GM21360 (cell line): Measurements from ENCODE around the gene SORCS2.

Experiments
- ATAC-seq: cut with Tn5 transposase; IDR thresholded peaks from one replicate; pipeline ENCODE4 v1.9.1; 2021; ENCODE audit warnings: mild to moderate bottlenecking, moderate library complexity; ENCODE audit not compliant: unreplicated experiment

The SORCS2 gene

DNA sequence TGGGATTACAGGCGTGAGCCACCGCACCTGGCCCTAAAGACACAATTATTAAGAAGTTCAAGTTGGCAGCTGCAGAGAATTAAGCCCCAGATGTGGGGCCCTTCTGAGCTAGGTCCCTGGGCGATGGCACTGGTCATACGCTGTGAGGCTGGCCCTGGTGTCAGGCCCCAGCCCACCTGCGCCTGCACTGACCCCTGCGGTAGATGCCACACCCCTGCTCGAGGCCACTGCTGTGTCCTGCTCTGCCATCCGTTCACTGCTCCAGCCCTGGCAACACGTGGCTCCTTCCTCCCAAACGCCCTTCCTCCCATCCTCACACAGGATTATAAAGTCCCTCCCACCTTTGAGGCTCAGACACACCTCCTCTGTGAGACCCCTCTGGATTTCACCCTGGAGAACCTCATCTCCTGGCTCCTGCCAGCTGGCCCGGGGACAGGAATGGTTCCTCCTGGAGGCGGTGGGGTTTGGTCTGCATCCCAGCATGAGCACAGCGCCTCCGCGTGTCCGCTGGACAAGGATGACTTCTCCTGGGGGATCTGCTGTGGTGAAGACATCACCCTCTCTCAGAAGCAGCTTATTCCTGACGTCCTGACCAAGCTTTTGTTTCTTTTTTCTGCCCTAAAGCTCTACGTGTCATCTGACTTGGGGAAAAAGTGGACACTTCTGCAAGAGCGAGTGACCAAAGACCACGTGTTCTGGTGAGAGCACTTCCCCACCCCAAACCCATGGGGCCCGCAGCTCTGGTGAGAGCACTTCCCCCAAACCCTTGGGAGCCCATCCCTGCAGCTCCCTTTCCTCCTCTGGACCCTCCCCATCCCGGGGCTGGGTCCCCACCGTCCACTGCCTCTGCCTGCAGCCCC, 461.4 kb downstream of the SORCS2 start:
- ATAC-seq, result no peak

DNA sequence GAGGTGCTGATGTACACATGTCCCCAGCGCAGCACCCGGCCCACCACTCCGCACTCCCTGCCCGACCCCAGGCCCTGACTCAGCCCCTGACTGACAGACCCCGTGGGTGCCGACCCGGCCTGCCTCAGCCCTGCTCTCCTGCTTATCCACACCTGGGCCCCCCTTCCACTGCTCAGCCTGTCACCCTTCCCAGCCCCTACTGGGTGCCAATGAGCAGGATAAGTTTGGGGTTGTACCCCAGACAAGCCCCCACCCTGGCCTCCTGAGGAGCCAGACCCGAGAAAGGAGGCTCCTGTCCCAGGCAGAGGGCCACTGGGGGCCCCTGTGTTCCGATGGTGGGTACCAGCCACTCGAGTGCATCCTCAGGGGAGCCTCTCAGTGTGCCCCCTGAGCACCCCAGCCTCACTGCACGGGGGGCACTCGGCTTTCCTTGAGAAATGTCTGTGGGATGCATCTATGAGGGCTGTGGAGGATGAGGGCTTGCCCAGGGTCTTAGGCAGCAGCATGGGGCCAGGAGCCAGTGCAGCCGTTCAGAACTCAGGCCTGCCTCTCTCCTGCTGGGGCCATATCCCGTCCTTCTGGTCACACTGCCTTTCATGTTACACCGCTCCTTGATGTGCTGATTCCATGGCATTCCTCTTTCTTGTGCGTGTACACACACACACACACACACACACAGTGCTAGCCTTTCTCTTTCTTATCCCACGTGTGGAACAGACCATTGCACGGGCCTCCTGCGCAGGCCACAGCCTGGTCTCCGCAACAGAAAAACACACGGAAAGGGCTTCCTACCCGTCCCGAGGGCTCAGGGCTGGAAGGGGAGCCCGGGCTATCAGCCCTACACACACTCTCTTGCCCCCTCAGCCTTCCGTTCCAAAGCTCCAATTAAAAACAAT, 462.5 kb downstream of the SORCS2 start:
- ATAC-seq, result no peak

DNA sequence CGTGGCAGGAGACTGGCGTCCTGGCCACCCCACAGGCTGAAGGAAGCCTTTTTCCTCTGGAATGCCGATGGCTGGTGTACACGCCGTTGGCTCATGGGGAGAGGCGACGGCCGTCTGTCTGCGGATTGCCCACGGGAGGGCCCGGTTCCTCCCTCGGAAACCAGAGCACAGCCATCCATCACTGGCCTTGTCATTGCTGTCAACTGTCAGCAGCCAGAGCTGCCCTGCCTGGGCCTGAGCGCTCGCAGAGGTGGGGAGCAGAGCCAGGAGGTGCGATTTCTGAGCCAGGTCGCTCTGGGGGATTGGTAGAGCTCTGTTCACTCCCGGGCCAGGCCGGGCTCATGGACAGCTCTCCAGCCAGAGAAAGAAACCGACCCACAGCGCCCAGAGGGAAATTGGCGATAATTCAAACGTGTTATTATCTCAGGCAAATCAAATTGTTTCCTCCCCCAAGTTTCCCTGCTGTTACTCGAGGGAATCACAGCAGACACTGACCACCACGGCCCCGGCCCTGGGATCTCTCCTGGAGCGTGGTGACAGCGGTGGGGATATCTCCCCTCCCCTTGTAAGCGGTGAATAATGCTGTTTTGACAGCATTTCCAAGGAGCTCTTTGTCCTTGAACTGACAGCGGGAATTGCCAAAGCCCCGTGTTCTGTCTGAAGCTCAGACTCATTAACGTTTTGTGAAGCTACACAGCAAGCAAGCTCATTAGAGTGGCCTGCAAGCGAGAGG, 463.3 kb downstream of the SORCS2 start:
- no peak for ATAC-seq

DNA sequence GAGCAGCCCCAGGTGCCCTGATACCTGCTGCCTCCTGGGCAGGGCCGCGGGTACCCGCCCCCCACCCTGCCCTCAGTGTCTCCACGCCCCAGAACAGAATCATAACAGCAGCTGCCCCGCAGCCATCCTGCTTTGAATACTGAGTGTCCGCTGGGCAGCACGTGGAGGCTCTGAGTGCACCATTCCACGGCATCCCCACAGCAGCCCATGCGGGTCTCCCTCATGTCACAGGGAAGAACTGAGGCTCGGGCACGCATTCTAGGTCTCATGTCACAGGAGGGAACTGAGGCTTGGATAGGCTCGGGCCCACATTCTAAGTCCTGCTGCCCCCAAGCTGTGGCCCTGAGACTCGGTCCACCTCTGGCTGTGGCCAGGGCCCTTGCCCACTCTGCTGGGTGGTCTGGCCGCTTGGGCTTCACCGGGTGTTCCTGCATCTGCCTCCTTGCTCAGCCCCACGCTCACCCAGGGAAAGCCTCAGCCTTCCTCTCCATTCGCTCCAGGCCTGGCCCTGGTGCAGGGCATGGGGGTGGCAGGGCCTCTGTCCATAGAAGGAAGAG, 464.0 kb downstream of the SORCS2 start:
- ATAC-seq, result no peak

DNA sequence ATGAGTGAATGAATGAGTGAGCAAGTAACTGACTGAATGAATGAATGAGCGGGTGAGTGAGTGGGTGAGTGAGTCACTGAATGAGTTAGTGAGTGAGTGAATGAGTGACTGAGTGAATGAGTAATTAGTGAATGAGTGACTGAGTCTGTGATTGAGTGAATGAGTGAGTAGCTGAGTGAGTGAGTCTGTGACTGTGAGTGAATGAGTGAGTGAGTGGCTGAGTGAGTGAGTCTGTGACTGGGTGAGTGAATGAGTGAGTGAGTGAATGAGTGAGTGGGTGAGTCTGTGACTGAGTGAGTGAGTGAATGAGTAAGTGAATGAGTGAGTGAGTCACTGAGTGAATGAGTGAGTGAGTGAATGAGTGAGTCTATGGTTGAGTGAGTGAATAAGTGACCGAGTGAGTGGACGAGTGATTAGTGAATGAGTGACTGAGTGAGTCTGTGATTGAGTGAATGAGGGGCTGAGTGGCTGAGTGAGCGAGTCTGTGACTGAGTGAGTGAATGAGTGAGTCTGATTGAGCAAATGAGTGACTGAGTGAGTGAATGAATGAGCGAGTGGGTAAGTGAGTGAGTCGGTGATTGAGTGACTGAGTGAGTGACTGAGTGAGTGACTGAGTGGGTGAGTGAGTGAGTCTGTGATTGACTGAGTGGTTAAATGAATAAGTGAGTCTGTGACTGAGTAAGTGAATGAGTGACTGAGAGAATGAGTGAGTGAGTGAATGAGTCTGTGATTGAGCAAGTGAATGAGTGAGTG, 465.4 kb downstream of the SORCS2 start:
- ATAC-seq, result no peak

DNA sequence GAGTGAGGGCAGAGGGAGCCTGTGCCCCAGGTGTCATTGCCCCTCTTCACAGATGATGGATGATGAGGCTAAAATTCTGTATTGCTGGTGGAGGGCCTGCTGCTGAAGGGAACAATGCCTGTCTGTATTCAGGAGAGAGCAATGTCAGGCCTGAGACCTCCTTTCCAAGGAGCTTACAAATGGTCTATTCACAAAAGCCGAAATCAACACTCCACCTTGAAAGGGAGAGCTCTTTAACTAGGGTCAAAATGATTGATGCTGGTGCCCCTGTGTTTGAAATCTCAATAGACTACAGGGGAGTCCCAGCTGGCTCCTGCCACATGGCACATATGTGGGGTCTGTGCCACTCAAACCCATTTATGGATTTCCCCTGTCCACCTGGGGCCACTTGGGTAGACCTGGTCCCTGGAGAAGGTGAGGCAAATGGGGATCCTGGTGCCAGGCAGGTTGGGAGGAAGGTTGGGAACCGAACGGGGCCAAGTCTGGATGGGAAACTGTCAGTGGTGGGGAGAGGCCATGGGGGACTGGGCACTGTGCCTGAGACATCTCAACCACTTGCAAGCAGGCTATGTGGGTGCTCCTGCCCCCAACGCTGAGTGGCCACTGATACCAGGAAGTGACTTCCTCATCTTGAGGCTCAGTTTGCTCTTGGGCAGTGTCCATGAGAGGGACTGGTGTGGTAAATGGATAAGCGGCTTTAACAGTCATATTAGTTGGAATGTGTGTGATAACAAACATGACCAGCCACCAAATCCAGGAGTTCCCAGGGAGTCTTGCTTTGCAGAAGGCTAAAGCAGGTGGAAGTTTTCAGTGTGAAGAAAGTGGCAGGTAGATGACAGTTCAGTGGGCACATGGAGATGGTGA, 466.2 kb downstream of the SORCS2 start:
- no peak for ATAC-seq

DNA sequence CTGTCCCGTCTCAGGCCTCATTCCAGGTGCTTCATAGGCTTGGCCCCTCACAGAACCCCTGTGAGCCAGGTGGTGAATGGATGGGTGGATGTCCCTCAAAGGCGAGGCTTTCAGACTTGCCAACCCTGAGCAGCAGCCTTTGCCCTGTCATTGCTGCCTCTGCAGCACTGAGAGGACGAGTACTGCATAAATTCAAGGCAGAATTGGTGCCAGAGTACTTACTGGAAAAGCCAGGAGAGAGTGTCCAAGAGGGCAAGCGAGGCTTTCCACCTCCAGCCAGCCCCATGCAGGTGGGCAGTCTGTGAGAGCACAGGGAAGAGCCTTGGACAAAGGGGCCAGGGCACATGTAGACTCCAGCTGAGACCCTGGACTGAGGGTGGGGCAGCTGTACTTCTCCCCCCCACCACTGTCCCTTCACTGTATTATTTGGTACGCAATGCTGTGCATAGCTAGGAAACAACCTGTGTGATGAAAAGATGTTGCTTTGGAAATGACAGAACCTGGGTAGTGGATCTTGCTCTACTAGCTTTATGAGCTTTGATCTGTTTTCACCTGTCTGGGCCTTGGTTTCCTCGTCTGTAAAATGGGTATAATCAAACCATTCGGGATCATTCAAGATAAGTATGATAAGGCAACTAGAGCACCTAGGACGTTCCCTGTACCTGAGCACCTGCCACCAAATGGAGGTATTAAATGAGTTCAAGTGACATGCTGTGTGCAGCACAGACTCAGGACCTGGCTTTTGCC, 467.3 kb downstream of the SORCS2 start:
- no peak for ATAC-seq

DNA sequence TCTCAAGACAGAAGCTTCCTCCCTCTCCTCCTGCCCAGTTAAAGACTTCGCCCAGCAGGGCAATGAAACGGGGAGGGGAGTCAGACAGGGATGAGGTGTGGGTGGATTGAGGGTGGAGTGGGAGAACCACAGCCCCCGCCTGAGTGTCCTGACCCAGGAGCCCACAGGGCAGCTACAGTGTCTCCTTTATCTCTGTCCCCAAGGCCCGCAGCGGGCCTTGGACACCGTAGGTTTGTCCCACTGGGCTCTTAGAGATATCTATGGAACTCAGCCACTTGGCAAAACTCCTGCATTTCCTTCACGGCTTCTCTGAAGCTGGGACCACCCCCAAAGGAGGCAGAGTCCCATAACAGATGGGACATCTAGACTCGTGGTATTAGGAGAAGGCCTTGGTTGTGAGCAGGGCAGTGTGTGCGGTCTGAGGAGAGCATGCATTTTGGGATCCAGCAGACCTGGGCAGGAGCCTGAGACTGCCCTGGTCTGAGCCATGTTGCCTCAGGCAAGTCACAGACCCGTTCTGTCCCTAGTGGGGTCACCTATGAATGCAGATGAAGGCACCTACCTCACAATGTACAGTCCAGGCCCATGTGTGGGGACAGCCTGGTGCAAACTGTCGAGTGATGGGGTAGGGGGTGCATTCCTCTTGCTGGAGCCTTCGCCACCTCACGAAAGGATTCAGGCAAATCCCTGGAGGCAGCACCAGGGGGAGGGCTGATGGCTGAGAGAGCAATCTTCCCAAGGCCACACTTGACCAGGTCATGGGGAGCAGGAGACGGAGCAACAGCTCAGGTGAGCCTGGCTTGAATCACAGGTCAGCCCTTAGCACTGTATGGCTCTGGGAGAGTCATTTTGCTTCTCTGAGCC, 468.1 kb downstream of the SORCS2 start:
- ATAC-seq, result no peak

DNA sequence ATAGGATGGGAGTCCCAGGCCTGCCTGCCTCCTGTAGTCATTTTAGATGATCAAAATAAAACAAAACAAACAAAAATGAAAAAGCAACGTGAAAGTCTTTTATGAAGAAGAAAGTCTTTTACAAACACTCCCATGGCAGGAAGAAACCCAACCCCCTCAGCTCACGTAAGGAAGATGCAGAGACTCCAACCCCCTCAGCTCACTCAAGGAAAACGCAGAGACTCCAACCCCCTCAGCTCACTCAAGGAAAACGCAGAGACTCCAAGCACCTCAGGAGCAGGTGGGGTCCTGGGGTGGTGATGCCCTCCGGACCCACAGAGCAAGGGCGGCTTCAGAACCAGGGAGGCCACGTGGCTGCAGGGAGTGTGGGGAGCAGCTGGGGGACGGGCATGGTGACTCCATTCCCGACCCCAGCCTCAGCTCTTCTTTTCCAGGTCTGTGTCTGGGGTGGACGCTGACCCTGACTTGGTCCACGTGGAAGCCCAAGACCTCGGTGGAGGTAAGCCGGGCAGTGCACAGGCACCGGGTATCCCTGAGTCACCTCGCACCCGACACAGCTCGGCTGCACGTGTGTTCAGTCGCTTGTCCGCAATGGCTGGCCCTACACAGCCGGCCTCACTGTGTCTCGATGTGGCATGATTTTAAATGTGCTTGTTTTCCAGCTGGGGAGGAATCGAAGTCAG, 468.9 kb downstream of the SORCS2 start:
- ATAC-seq, result no peak

DNA sequence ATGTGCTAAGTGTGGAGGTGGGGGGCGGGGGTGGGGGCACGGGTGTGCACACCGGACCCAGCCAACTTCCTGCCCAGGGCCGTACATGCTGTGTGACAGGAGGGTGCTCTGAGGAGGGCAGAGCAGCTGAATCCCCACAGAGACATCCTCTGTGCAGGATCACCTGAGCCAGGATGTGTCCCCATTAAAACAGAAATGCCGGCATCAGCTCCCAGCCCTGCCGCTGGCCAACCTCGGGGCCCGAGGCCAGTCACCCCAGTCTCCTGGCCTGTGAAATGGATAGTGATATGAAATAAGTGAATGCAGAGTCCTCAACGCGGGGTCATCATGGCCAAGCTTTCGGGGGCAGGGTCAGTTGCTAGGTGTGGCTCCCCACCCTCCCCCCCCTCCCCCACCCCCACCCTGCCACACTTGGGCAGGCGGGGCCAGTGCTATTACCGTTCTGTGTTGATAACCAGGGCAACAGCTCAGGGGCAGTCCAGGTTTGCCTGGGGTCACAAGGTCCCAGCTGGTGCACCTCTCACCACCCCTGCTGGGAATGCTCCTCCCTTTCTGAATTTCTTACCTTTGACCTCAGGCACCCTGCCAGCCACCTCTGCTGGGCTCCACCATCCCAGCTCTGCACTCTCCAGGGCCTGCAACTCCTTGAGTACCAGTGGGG, 469.6 kb downstream of the SORCS2 start:
- no peak for ATAC-seq

DNA sequence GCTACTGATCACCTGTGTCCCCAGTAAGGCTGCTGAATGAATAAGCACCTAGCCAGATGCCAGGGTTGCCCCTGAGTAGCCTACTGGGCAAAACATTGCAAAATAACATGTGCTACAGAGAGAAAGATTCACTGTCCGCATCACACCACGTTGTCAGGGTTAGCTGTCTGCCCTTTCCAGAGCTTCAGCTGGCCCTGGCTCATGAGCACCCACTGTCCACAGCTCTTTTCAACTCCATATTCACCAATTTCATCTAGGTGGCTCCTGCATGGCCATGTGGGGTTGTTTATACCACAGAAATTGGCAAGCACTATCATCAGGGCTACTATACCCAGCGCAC, 470.1 kb downstream of the SORCS2 start:
- ATAC-seq, result no peak

DNA sequence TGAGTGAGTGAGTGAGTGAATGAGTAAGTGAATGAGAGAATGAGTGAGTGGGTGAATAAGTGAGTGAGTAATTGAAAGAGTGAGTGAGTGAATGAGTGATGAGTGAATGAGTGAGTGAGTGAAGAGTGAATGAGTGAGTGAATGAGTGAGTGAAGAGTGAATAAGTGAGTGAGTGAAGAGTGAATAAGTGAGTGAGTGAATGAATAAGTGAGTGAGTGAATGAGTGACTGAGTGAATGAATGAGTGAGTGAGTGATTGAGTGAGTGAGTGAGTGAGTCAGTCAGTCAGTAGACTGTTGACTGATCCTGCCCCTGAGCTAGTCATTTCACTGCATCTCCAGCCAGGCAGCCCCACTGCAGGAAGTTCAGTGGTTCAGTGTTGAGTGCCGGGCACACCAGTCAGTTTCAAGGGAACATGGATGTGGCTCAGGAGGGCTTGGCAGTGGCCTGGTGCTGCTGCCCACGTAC, 470.8 kb downstream of the SORCS2 start:
- no peak for ATAC-seq

DNA sequence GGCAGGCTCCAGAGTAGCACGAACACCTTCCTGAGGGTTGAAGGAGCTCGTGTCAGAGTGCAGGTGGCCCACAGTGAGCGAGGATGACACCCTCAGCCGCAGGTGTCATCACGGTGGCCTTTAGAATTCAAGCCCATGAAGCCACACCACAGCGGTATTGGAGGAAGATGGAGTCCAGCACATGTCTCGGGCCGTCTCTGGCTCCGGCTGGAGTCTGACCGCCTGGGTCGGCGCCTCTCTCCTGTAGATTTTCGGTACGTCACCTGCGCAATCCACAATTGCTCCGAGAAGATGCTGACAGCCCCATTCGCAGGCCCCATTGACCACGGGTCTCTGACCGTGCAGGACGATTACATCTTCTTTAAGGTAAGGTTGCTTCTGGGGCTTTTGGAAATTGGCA, 471.8 kb downstream of the SORCS2 start:
- no peak for ATAC-seq

DNA sequence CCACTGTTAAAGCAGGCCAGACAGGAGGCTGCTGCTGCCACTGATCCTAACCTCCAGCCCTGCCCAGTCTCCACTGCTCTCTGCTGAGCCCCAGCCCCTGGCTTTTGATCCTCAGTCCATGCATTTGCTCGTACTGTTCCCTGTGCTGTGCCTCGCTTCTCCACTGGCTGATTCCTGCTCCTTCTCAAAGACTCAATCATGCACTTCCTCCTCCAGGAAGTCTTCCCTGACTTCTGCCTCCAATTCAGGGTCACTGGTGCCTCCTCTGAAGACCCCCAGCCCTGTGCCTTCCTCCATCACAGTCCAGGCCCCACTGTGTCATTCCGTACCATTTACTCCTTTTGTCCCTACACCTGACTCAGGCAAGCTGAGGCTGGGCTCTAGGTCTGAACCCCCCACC, 473.0 kb downstream of the SORCS2 start:
- ATAC-seq, result no peak

DNA sequence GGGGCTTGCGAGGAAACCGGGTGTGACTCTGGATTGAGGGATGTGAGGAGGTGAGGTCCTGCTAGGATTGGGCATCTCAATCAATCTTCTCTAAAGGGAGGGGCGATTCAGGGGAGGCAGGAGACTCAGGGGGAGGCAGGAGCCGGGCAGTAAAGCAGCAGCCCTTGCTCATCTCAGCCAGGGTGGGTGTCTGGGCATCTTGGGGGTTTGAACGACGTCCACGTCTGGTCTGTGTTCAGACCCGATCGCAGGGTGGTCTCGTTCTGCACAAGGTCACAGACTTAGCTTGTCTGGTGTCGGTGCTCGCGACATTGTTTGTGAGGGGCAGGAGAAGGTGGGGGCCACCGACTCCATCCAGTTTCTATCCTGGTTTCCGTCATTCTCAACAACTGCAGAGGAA, 473.7 kb downstream of the SORCS2 start:
- ATAC-seq, result no peak

DNA sequence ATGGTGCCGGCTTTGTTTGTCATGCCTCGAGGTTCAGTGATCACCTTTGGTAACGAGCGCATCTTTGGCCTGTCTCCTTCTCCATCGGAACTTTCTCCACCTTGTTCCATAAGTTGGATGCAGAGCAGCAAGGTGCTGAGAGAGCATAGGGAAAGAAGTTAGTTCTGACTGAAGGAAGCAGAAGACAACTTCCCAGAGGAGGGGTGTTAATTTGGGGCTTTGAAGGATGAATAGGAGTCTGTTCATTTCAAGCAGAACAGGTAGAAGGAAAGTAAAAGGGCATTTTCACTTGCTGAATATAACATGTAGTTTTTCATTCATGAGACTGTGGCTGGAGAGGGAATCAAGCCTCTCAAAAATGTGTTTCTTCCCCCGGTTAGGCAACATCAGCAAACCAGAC, 474.4 kb downstream of the SORCS2 start:
- ATAC-seq, result no peak

DNA sequence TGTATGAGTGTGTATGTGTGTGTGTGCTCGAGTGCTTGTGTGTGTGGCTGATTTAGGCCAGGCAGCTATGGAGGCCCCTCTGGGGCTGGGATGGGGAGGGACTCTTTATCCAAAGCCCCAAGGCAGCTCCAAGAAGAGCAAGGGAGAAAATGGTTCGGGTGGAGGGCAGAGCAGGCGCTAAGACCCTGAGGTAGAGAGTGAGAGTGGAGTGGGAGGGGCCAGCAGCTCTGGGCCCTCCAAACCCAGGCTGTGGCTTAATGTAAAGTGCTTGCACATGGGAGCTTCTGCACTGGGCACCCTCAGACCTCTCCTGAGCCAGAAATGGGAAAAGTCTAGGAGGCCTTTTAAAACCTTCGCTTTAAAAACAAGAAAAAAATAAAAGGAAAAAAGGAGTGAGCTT, 475.9 kb downstream of the SORCS2 start:
- ATAC-seq, result no peak
